Activated CD8-positive, alpha-beta memory T cell treated with anti-CD3 and anti-CD28 coated beads for 1 hour (primary cell): Measurements from ENCODE around the gene SLC22A3.

ENCODE experiments used
- DNase-seq, 2 donors: peaks; one replicate each; pipeline ENCODE4 v3.0.0-alpha.2; 2020; ENCODE audit warnings: low read depth in 1 of 2; ENCODE audit errors: extremely low read depth in 1 of 2

Gene SLC22A3

GRCh38 chr6:160333101-160333500 lies 15.1 kb upstream of the SLC22A3 start:
- DNase-seq = no peak

GRCh38 chr6:160333841-160334240 lies 14.3 kb upstream of the SLC22A3 start:
- DNase-seq = no peak

GRCh38 chr6:160336200-160336599 lies 12.0 kb upstream of the SLC22A3 start:
- no peak for DNase-seq

- no peak for DNase-seq
These were observed 10.9 kb upstream of the SLC22A3 start for GRCh38 chr6:160337301-160337700.

- DNase-seq = no peak
These were observed 10.2 kb upstream of the SLC22A3 start for GRCh38 chr6:160337991-160338390.

- no peak for DNase-seq
These were observed 5.0 kb upstream of the SLC22A3 start for GRCh38 chr6:160343144-160343543.

DNA sequence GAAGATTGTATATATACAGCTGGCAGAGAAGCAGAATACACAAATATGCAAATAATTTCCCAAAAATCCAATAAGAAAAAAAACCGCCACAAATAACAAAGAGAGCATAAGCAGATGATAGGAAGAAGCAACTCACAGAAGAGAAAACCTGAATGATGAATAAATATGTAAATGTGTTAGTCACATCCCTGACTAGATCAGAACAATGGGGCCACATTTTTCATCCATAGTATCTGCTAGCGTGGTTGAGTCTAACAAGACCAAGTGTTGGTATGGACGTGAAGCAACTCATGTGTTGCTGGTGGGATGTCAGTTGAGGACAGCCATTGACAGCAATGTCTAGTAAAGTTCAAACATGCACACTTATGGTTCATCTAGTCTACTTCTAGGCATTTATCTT lies 3.9 kb upstream of the SLC22A3 start:
- no peak for DNase-seq

DNA sequence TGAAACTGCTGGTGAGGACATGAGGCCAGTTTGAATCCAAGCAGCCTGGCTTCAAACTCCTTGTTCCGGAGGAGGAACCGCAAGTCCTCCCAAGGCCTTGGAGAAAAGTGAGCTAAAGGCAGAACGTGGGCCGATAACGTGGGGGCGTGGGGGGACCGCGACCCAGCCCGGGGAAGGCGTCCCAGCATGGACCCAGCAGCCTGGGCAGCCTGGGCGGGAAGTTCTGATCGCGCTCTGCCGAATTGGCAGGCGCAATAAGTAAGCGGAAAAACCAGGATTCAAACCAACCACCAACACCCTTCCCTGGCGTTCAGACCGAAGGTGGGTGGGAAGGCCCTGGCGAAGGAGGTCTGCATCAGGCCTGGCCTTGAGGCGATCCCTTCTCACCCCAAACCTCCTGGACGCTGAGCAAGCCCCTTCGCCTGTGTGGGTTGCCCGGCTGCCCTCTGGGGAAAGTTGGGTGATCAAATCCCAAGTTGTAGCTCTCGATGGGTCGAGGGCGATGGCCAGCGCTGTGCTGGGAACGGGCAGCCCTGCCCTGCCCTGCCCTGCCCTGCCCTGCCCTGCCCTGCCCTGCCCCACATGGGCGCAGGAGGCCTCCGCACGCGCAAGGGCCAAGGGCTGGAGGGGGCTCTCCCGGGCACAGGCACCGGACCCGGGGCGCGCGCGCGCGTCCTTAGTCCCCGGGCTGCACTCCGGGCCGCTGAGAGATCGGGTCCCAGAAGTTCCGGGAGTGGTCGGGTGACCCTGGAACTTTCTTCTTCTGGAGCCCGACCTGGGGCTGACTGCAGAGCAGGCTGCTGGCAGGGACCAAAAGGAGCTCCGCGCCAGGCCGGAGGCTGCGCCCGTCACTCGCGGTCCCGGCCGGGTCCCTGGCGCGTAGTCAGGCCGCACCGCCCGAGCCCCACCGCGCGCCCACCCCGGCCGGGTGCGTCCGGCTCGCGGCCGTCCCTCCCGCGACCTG lies 637 bp upstream of the SLC22A3 start:
- DNase-seq = no peak

GRCh38 chr6:160349020-160349441 lies 853 bp downstream of the SLC22A3 start:
- DNase-seq = no peak

GRCh38 chr6:160349814-160350350 lies 1.7 kb downstream of the SLC22A3 start:
- DNase-seq = no peak

- no peak for DNase-seq
These were observed 5.8 kb downstream of the SLC22A3 start for GRCh38 chr6:160353950-160354496.

- no peak for DNase-seq
These were observed 6.8 kb downstream of the SLC22A3 start for GRCh38 chr6:160355001-160355400.

DNA sequence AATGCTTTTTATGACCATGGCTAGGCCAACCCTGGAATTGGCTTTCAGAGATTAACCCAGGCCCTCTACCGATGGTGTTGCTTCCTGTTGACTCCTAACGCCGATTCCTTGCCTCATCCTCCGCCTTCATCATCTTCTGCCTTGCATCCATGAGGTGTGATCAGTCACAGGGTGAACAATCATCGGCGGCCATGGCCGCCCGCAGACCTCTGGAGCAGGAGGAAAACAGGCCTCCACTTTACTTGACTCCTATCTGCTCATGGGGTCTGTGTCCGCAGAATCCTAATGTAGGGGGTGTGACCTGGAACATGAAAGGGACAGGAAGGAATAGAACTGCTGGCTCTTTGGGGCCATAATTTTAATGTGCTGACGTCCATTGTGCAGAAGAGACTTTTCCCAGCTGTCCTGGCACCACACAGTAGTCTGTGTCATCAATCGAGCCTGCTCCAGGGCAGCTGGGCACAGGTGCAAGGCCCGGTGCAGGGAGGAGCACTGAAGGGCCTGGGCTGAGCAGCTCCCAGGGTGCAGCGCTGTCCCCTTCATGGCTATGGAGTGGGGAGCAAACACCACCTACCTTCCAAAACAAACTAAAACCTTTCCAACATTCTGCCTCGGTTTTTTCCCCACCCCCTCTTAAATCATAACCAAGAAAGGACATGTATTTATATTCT lies 8.0 kb downstream of the SLC22A3 start:
- no peak for DNase-seq

DNA sequence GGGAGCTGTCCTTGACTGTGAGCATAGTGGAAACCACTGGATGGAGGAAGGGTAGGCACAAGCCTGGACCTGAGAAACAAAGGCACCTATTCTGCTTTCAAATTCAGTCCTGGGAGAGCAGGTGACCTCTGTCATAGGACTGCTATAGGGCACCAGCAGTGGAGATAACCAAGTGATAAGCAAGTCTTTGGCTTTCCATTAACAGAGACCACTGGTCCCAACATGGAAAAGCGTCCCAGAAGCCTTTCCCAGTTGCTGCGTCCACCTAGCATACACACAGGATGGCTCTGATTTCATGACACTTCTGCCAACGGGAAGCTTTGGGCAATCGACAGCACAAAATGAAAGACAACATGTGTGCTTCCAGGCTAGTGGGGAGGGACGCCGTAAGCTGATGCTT lies 8.9 kb downstream of the SLC22A3 start:
- no peak for DNase-seq

GRCh38 chr6:160358225-160359119 lies 10.3 kb downstream of the SLC22A3 start:
- DNase-seq = no peak

DNA sequence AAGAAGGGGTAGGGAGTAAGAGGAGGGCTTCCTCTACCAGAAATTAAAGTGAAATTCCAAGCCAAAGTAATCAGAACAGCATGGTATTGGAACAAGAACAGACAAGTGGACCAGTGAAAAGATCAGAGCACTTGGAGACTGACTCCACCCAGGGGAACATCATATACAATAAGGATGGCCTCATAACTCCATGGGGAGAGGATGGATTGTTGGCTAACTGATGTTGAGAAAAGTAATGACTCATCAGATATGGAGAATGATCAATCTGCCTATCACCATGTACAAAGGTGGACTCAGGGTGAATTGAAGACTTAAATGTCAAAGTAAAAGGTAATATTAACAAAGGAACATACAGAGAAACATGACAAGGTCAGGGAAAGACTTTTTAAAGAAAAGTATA lies 12.8 kb downstream of the SLC22A3 start:
- no peak for DNase-seq

DNA sequence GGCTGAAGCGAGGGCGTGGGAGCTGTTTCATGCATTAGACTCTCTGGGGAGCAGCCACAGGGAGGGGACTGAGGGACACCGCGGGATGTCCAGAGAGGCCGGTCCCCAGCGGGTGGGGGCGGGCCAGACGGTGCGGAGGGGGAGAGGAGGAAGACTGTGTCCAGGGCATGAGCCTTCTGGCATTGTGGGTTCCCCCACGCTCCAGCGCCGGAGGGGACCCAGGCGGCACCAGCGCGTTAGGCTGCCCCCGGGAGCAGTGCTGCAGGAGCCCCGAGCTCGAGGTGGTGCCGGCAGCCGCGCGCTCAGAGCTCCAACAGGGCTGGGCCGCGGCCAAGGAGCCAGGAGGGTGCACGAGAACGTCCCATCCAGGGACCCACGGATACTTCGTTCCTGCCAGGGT lies 14.4 kb downstream of the SLC22A3 start:
- no peak for DNase-seq

- DNase-seq = no peak
These were observed 15.1 kb downstream of the SLC22A3 start for GRCh38 chr6:160363016-160363996.

DNA sequence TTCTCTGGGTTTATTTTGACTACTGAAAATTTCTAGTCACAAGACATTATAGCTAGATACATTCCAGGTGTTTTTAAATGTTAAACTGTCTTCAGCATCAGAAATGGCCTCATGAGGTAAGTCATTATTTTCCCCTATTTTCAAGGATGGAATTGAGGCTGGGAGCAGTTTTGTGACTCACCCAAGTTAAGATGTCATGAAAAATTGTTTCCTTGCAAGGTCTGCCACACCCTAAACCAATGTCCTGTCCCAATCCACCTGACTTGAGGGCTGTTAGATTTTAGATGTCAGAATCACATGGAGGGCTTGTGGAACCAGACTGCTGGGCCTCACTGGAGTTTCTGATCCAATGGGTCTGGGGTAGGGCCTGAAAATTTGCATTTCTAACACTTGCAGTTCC lies 16.9 kb downstream of the SLC22A3 start:
- no peak for DNase-seq
